Ectodermal cell (in vitro differentiated cells): ENCODE measurements around the gene TMED6. TPM values are rescaled to one million over a fixed set of nuclear protein-coding genes. Genes with fewer than 3 reads are reported as not detected.

Experiments used
- H3K27ac ChIP-seq: 2 replicates; pipeline ENCODE4 v1.7.0; 2013; ENCODE audit warnings: mild to moderate bottlenecking, low read depth, low read length; ENCODE audit not compliant: insufficient read depth, poor library complexity, severe bottlenecking
- H3K27me3 ChIP-seq: 2 replicates; pipeline ENCODE4 v1.7.0; 2013; ENCODE audit warnings: mild to moderate bottlenecking, low read length; ENCODE audit not compliant: insufficient read depth, control insufficient read depth, poor library complexity, severe bottlenecking
- H3K36me3 ChIP-seq: one replicate; pipeline ENCODE4 v1.7.0; 2013; ENCODE audit warnings: low read length; ENCODE audit not compliant: control insufficient read depth, insufficient read depth
- H3K4me1 ChIP-seq: one replicate; pipeline ENCODE4 v1.7.0; 2013; ENCODE audit warnings: low read length; ENCODE audit not compliant: control insufficient read depth, insufficient read depth
- H3K4me3 ChIP-seq: 2 replicates; pipeline ENCODE4 v1.7.0; 2013; ENCODE audit warnings: low read depth, low read length, control low read depth; ENCODE audit not compliant: insufficient read depth
- H3K9me3 ChIP-seq: 2 replicates; pipeline ENCODE4 v1.7.0; 2013; ENCODE audit warnings: mild to moderate bottlenecking, low read length, moderate library complexity; ENCODE audit not compliant: control insufficient read depth
- WGBS, 2 experiments: methylation state at CpG; one replicate each; pipeline ENCODE4 v1.1.7; 2013; ENCODE audit warnings: missing lambda C conversion rate in 2 of 2; 5-methylcytosine and 5-hydroxymethylcytosine counted together
- polyA plus RNA-seq, 4 experiments: library from polyadenylated mRNA; stranded (reverse); fragments of 50-300 nt; gene quantifications; one replicate each; pipeline ENCODE4 v1.2.3, GENCODE V29; 2013

The TMED6 gene
- not detected for polyA plus RNA-seq (2013, experiment 1 of 4)
- polyA plus RNA-seq (2013, experiment 2 of 4) = not detected
- not detected for polyA plus RNA-seq (2013, experiment 3 of 4)
- polyA plus RNA-seq (2013, experiment 4 of 4) = 0.28 TPM

DNA sequence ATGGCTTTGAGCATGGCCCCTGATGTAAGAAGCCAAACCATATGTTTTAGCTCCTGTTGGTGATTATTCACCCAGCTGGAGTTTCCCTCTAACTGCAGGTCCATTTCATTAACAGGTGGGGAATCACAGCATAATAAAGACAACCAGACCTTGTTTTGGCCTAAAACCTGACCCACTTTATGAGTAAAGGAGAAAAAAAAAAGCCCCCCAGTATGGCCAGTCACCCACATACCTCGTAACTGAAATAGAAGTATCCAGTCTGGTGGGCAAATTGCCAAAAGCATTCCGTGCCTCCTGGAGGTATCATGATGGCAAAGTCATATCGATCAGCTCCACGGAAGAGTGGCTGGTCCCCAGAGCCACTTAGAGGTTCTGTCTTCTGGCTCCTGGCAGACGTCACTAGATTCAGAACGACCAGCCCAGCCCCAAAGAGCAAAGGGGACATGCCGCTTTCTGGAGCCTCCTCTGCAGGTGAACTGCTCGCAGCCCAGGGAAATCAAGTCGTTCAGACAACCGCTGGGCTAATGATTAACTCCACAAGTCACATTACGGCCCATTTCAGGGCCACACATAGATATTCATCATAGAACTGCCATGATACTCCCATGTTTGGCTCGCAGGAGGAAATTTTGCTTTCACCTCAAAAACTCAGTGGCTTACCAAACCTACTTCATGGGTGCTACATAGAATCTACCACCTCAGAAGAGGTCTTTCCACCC lies at the start of gene TMED6:
TSS of gene TMED6 (minus strand) at position 478 of the 719 bp plus-strand sequence. CDS start at position 445, 33 bp downstream.
- Histone ChIP-seq H3K4me3 (no peak within 1 kb of the TSS), H3K4me1 (no peaks in the 10 kb centered on the region), H3K27ac (no peak within 1 kb of the TSS), H3K9me3 (no peaks in the 10 kb centered on the region), H3K36me3 (peaks cover 11% of the 10 kb centered on the region), H3K27me3 (no peaks in the 10 kb centered on the region)
- 92% methylated on average over 12 of the region's 12 CpGs for WGBS, 2 experiments

DNA sequence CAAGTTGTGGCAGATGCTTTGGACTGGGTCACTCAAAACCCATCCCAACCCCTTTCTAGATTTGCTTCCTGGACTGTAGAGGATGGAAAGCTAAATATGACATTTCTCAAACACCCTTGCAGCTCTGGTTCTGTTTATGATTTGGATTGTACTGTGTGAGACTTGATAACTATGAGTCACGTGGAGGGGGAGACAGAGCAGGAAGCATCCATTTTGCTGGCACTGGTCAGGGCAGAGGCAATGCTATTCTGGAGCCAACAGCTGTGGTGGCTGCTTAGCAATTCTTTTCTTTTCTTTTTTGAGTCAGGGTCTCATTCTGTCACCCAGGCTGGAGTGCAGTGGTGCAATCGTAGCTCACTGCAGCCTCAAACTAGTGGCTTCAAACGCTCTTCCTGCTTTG lies 47.8 kb upstream of the TMED6 start:
- Histone ChIP-seq H3K27me3 (no peaks in the 10 kb centered on the region), H3K9me3 (no peaks in the 10 kb centered on the region), H3K4me3 (no peak overlapping the region), H3K27ac (no peak overlapping the region), H3K4me1 (peaks cover 11% of the 10 kb centered on the region), H3K36me3 (no peaks in the 10 kb centered on the region)
- 85 to 90% methylated on average over 3 of the region's 3 CpGs for WGBS, 2 experiments

DNA sequence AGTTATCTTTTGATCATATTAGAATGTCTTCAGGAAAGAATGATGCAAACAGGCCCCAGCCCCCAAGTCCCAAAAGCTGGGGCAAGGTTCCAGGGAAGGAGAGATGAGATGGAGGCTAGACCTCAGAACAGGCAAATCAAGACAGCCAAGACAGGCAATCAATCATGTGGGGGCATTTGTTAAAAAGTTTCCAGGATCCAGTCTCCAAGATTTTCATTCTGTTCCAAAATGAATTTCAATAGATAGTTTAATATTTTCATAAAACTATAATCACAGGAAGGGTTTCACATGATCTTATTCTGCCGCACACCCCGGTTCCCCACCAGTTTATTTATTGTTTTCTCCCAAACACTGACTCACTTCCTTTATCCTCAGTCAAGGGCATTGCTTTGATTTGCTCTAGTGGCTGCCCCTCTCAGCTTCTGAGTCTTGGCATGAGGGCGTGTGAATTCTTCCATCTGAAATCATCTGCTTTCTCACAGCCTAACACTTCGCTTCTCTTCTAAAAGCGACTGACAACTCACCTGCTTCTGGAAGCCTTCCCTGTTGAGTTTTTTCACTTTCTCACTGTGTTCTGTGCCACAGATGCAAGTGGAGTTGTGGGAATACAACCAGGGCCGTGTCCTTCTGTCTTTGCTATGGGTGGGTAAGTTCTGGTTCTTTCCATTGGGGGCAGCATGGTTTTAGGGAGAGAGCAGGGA lies 46.4 kb upstream of the TMED6 start:
- Histone ChIP-seq H3K9me3 (no peaks in the 10 kb centered on the region), H3K4me3 (no peak overlapping the region), H3K4me1 (peaks cover 4% of the 10 kb centered on the region), H3K27me3 (peaks cover 4% of the 10 kb centered on the region), H3K27ac (no peak overlapping the region), H3K36me3 (no peaks in the 10 kb centered on the region)
- WGBS, 2 experiments = 62% methylated on average over 6 of the region's 6 CpGs

- WGBS, 2 experiments = 42 to 49% methylated on average over 9 to 10 of the region's 13 CpGs
- no peaks in the 10 kb centered on the region for H3K9me3 ChIP-seq
- peak overlapping the region; percentile 27 for H3K27ac ChIP-seq
- H3K27me3 ChIP-seq = peaks cover 4% of the 10 kb centered on the region
- H3K36me3 ChIP-seq = no peaks in the 10 kb centered on the region
- H3K4me3 ChIP-seq = no peak overlapping the region
- peaks cover 4% of the 10 kb centered on the region for H3K4me1 ChIP-seq
These were observed 44.8 kb upstream of the TMED6 start for GRCh38 chr16:69396187-69397061.

DNA sequence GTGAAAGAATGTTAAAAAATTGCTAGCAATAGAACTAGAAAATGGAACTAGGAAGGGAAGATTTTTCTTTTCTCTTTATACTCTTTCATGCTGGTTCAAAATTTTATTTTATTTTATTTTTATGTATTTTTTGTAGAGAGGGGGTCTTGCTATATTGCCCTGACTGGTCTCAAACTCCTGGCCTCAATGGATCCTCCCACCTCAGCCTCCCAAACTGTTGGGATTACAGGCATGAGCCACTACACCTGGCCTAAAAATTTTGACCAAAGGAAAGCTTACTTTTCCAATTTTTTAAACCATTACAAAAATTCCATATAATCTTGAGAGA lies 44.2 kb upstream of the TMED6 start:
- H3K27ac ChIP-seq = no peak overlapping the region
- H3K27me3 ChIP-seq = peaks cover 4% of the 10 kb centered on the region
- no peak overlapping the region for H3K4me3 ChIP-seq
- peaks cover 4% of the 10 kb centered on the region for H3K4me1 ChIP-seq
- no peaks in the 10 kb centered on the region for H3K36me3 ChIP-seq
- H3K9me3 ChIP-seq = no peaks in the 10 kb centered on the region

DNA sequence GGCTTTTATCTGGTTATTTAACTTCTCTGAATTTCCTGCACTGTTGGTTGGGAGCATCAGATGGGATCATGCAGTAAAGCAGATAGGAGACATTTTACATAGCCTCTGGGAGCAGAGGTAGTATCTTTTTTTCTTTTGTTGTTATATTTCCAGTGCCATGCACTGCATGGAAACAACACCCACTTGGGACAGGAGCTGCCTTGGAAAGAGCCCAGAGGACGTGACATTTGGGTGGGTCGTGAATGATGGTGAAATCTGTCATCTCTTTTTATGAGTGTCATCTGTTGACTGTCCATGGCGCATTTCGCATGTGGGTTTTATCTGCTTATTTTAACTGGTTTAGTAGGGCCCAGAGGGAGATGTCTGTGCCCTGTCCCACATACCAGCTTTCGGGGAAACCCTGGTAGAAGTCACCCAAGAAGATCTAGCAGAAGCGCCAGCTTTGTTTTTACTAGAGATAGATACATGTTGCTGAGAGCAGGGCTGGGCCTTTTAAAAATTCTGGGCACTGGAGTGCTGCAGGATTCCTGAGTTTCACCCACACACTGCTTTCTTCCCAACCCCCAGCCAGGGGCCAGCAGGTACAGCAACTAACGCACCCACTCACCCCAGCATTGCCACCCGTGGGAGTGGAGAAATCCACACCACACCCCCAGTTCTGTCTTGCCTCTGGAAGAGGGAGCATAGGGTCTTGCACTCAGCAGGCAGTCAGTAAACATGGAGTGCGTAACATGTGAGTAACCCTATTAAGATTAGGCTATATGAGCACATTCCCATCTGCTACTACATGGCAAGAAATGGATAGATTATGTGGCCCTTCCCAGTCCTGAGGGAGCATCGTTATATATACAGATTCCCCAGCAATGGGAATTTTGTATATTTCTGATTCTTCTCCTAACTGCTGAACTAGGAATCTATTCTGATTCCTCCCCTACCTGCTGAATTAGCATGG lies 42.6 kb upstream of the TMED6 start:
- Histone ChIP-seq H3K4me3 (no peak overlapping the region), H3K4me1 (peaks cover 4% of the 10 kb centered on the region), H3K36me3 (no peaks in the 10 kb centered on the region), H3K27me3 (peaks cover 4% of the 10 kb centered on the region), H3K9me3 (no peaks in the 10 kb centered on the region), H3K27ac (no peak overlapping the region)
- WGBS, 2 experiments = 88% methylated on average over 9 to 10 of the region's 10 CpGs

GRCh38 chr16:69386596-69386995 lies 35.0 kb upstream of the TMED6 start:
- no peak overlapping the region for H3K27ac ChIP-seq
- H3K4me3 ChIP-seq = no peak overlapping the region
- H3K9me3 ChIP-seq = no peaks in the 10 kb centered on the region
- WGBS, 2 experiments = 94% methylated on average over 1 of the region's 1 CpG; no CpG with 5 or more reads in 1 of the 2 experiments
- no peaks in the 10 kb centered on the region for H3K27me3 ChIP-seq
- peaks cover 4% of the 10 kb centered on the region for H3K4me1 ChIP-seq
- H3K36me3 ChIP-seq = peaks cover 9% of the 10 kb centered on the region

DNA sequence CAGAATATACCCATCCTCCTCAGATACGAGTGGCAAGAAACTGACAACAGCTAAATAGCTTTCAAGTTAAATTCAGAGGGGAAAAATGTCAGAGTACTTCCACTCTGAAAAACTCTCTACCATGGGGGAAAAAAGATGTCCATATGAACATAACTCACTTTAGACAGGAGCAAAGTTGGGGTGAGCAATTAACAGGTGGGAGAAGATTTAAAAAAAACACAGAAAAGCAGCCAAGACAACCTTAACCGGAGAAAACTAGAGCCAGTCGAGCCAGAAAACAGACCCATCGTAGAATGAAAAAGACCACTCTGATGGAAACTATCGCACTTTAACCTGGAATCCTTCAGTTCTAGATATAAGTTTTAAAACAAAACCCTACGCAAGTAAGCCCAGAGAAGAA lies 33.4 kb upstream of the TMED6 start:
- 21 to 29% methylated on average over 6 of the region's 6 CpGs for WGBS, 2 experiments
- H3K27me3 ChIP-seq = no peaks in the 10 kb centered on the region
- no peaks in the 10 kb centered on the region for H3K9me3 ChIP-seq
- peak overlapping the region; percentile 77 for H3K4me3 ChIP-seq
- peaks cover 4% of the 10 kb centered on the region for H3K4me1 ChIP-seq
- H3K36me3 ChIP-seq = peaks cover 9% of the 10 kb centered on the region
- no peak overlapping the region for H3K27ac ChIP-seq

DNA sequence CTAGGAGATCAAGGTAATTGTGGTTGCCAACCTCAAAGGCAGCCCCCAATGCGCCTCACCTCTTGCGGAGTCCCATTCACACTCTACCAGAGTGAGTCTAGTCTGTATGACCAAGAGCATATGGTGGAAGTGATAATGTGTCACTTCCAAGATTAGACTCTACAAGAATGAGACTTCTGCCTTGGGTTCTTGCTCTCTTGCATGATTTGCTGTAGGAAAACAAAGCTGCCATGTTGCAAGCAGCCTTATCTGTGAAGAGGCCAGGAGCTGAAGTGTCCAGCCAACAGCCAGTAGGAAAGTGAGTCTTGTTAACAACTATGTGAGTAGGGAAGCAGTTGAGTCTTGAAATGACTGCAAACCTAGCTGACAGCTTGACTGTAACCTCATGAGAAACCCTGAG lies 30.8 kb upstream of the TMED6 start:
- WGBS, 2 experiments = 94 to 100% methylated on average over 2 of the region's 2 CpGs
- Histone ChIP-seq H3K27me3 (no peaks in the 10 kb centered on the region), H3K27ac (no peak overlapping the region), H3K36me3 (peaks cover 24% of the 10 kb centered on the region), H3K4me1 (peaks cover 4% of the 10 kb centered on the region), H3K4me3 (no peak overlapping the region), H3K9me3 (no peaks in the 10 kb centered on the region)
